Fibroblast of pulmonary artery (primary cell): ENCODE measurements around the gene SRBD1.

ENCODE experiments used
- DNase-seq: peaks from one replicate; pipeline ENCODE4 v3.0.0-alpha.2; 2010; ENCODE audit warnings: low read depth
- H3K4me3 ChIP-seq: replicated peaks from 2 replicates; pipeline ENCODE4 v1.5.1; 2011; ENCODE audit warnings: low read depth, mild to moderate bottlenecking, control low read depth, low read length, moderate library complexity
- TF ChIP-seq, protein P1 (sequence below): IDR thresholded peaks from 2 replicates; pipeline ENCODE4 v1.5.1; 2011; ENCODE audit warnings: mild to moderate bottlenecking, control low read depth, low read length, inconsistent platforms; ENCODE audit errors: missing control alignments

The SRBD1 gene

DNA sequence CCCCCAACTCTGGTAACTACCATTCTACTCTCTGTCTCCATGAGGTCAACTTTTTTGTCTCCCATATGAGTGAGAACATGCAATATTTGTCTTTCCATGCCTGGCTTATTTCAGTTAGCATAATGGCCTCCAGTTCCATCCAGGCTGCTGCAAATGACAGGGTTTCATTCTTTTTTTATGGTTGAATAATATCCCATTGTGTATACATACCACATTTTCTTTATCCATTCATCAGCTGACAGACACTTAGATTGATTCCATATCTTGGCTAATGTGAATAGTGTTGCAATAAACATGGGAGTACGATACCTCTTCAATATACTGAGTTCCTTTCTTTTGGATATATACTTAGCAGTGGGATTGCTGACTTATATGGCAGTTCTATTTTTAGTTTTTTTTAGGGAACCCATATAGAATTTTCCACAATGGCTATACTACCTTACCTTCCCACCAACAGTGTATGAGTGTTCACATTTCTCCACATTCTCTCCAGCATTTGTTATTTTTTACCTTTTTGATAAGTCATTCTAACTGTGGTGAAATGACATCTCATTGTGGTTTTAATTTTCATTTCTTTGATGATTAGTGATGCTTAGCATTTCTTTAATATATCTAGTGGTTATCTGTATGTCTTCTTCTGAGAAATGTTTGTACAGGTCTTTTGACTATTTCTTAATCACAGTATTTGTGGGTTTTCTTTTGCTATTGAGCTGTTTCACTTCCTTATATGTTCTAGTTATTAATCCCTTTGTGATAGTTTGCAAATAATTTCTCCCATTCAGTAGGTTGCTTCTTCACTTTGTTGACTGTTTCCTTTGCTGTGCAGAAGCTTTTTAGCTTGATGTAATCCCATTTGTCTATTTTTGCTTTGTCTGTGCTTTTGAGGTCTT lies 112.2 kb downstream of the SRBD1 start:
- no peak for DNase-seq
- no peak overlapping the region for H3K4me3 ChIP-seq
- TF ChIP-seq, protein P1, sequence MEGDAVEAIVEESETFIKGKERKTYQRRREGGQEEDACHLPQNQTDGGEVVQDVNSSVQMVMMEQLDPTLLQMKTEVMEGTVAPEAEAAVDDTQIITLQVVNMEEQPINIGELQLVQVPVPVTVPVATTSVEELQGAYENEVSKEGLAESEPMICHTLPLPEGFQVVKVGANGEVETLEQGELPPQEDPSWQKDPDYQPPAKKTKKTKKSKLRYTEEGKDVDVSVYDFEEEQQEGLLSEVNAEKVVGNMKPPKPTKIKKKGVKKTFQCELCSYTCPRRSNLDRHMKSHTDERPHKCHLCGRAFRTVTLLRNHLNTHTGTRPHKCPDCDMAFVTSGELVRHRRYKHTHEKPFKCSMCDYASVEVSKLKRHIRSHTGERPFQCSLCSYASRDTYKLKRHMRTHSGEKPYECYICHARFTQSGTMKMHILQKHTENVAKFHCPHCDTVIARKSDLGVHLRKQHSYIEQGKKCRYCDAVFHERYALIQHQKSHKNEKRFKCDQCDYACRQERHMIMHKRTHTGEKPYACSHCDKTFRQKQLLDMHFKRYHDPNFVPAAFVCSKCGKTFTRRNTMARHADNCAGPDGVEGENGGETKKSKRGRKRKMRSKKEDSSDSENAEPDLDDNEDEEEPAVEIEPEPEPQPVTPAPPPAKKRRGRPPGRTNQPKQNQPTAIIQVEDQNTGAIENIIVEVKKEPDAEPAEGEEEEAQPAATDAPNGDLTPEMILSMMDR, result no peak

DNA sequence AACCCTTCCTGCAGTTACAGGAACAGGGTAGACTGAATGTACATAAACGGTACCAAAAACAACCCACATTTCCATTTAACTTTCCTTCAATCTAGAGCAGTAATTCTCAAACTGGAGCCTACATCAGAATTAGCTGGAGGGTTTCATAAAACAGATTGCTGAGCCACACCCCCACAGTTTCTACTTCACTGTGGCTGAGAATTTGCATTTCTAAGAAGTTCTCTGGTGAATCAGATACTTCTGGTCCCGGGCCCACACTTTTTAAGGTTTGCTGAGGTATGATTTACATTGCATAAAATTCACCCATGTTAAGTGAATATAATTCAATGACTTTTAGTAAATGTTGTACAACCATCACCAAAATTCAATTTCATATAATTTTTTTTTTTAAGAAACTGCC lies 113.7 kb downstream of the SRBD1 start:
- TF ChIP-seq, protein P1, result no peak
- H3K4me3 ChIP-seq, result no peak overlapping the region
- peak; percentile 2 for DNase-seq

GRCh38 chr2:45496869-45497268 lies 114.2 kb downstream of the SRBD1 start:
- no peak overlapping the region for H3K4me3 ChIP-seq
- no peak for DNase-seq
- TF ChIP-seq, protein P1, result no peak

DNA sequence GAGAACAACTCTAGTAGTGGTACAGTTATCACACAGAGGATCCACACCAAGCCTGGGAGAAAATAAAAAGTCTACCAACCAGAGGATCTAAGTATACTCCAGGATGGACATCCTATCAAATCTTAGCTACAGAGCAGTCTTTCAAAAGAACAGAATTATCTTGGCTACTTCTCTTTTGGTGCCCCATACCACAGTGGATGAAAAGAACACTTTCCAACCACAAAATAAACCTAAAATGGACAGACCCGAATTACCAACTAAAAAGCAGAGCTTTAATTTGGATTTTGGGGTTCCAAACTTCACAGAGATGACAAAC lies 116.1 kb downstream of the SRBD1 start:
- TF ChIP-seq, protein P1, result no peak
- DNase-seq, result no peak
- no peak overlapping the region for H3K4me3 ChIP-seq

- TF ChIP-seq, protein P1, result peak; percentile 80
- H3K4me3 ChIP-seq, result no peak overlapping the region
- peak; percentile 90 for DNase-seq
Observed at GRCh38 chr2:45494275-45494977, 116.6 kb downstream of the SRBD1 start.

DNA sequence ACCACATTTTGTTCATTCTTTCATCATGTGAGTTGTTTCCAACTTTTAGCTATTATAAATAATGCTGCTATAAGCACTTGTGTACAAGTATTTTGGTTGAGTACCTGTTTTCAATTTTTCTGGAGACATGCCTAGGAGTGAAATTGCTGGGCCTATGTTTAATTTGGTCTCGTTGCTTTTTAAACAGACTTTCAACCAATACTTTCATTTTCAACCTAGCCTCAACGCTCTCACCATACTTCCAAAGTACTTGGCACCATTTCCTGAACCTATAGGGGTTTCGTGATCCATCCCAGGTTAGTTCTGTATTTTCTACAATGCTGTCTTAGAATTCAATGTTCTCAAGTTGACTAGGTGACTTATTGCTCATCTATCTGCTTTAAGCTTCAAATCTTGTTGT lies 126.1 kb downstream of the SRBD1 start:
- TF ChIP-seq, protein P1, result no peak
- no peak for DNase-seq
- no peak overlapping the region for H3K4me3 ChIP-seq
